ENCODE results near the gene OGFR.

Gene OGFR

DNA sequence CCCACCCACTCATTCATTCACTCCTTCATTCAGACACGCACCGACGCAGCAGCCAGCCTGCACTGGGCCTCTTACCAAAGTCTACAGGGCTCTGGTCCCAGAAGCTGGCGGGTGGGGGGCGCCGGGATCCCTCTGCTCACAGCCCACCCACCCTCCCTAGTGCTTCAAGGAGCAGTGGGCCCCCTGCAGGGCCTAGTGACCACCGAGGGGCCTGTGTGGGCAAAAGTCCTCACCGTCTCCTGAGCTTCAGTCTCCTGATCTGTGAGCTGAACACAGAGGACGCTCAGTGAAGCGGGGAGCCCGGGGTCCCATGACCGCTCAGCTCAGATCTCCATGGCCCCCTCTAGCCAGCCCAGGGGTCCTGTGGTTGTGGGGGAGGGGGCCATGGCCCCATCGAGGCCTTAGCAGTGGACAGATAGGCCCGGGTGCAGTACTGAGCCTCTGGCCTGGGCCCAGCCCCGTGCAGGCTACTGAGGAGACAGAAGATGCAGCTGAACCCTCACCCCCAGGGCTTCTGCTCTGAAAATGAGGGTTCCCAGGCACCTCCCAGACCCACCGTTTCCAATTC, 41.8 kb upstream of the OGFR start:
- Histone ChIP-seq H3K36me3 (ENCODE audit: insufficient read depth, low read length) (no peaks in the 10 kb centered on the region), H3K27ac (ENCODE audit: low read depth, low read length) (no peak overlapping the region), H3K4me1 (ENCODE audit: control insufficient read depth, insufficient read depth, low read length, unreplicated experiment) (no peaks in the 10 kb centered on the region), H3K27me3 (ENCODE audit: insufficient read depth, low read length) (peaks cover 16% of the 10 kb centered on the region), H2AFZ (ENCODE audit: low read length, unreplicated experiment) (no peak overlapping the region), H3K4me3 (ENCODE audit: low read depth, low read length) (no peak overlapping the region), H3K79me2 (ENCODE audit: control insufficient read depth, insufficient read depth, low read length, unreplicated experiment) (no peaks in the 10 kb centered on the region)

DNA sequence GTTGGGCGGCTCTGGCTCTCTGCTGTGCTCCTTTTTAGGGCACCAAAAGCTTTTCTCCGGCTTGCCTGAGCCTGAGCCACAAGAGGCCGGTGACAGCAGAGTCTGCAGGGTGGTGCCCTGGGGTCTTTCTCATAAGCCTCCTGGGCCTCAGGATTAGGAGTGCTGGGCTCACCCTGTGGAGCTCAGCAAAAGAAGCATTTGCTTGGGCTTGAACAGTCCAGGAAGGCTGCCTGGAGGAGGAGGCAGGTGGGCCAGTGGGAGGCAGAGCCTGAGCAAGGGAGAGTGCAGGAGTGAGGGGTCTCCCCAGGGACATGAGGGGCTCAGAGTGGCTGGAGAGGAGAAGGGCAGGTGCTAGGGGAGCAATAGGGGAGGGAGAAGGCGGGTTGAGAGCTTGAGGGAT, 41.2 kb upstream of the OGFR start:
- Histone ChIP-seq H3K27me3 (ENCODE audit: insufficient read depth, low read length) (peaks cover 16% of the 10 kb centered on the region), H3K4me1 (ENCODE audit: control insufficient read depth, insufficient read depth, low read length, unreplicated experiment) (no peaks in the 10 kb centered on the region), H2AFZ (ENCODE audit: low read length, unreplicated experiment) (no peak overlapping the region), H3K36me3 (ENCODE audit: insufficient read depth, low read length) (no peaks in the 10 kb centered on the region), H3K79me2 (ENCODE audit: control insufficient read depth, insufficient read depth, low read length, unreplicated experiment) (no peaks in the 10 kb centered on the region), H3K27ac (ENCODE audit: low read depth, low read length) (no peak overlapping the region), H3K4me3 (ENCODE audit: low read depth, low read length) (no peak overlapping the region)

DNA sequence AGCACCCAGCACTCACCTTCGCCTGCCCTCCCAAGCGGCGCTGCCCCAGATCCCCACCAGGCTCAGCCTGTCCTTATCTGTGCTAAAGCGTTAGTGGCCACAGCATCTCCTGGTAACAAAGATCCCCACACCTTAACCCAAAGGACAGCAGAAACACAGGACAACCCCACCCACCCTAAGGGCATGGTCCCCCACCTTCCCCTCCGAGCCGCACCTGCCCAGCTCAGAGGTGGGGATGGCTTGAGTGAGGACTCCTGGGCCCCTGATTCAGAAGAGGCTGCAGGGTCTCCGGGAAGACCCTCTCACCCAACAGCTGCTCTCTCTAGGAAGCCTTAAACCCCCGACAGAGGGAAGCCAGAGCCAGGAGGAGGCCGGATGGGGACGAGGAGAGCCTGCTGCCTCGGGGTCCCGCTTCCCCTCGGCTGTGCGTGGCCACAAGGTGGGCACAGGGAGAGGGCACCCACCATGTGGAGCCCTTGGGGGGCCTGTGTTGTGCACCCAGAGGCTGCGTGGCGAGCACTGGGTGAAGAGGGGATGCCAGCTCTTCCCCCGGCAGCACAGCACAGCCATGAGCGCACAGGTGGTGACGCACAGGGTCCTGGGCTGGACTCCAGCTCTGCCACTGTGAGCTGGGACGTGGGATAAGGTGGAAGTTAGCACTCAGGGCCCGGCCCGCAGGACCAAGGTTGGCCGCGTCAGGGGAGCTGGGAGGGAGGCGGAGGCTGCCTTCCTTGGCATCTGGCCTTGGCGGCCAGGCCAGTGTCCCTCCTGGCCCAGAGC, 40.3 kb upstream of the OGFR start:
- Histone ChIP-seq H2AFZ (ENCODE audit: low read length, unreplicated experiment) (no peak overlapping the region), H3K27ac (ENCODE audit: low read depth, low read length) (no peak overlapping the region), H3K4me3 (ENCODE audit: low read depth, low read length) (no peak overlapping the region), H3K79me2 (ENCODE audit: control insufficient read depth, insufficient read depth, low read length, unreplicated experiment) (no peaks in the 10 kb centered on the region), H3K27me3 (ENCODE audit: insufficient read depth, low read length) (peaks cover 16% of the 10 kb centered on the region), H3K4me1 (ENCODE audit: control insufficient read depth, insufficient read depth, low read length, unreplicated experiment) (no peaks in the 10 kb centered on the region), H3K36me3 (ENCODE audit: insufficient read depth, low read length) (no peaks in the 10 kb centered on the region)

DNA sequence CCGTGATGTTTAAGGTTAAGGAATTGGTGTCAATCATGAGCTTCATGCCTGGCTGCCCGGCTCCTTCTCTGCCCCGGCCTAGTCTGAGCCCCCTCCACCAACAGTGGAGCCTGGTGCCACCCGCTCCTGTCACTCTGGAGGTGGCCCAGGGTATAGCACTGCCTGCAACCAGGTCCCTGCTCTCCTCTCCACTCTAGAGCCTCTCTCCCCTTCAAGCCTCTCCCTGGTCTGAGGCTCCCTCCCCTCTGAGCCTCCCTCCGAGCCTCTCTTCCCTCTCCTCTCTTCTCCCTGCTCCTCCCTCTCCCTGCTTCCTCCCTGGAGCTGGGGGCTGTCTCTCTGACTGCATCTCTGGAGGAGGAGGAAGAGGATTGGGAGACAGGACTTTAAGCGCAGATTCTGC, 39.6 kb upstream of the OGFR start:
- Histone ChIP-seq H3K36me3 (ENCODE audit: insufficient read depth, low read length) (no peaks in the 10 kb centered on the region), H3K79me2 (ENCODE audit: control insufficient read depth, insufficient read depth, low read length, unreplicated experiment) (no peaks in the 10 kb centered on the region), H3K4me1 (ENCODE audit: control insufficient read depth, insufficient read depth, low read length, unreplicated experiment) (no peaks in the 10 kb centered on the region), H3K27ac (ENCODE audit: low read depth, low read length) (no peak overlapping the region), H3K27me3 (ENCODE audit: insufficient read depth, low read length) (peaks cover 16% of the 10 kb centered on the region), H2AFZ (ENCODE audit: low read length, unreplicated experiment) (no peak overlapping the region), H3K4me3 (ENCODE audit: low read depth, low read length) (no peak overlapping the region)

DNA sequence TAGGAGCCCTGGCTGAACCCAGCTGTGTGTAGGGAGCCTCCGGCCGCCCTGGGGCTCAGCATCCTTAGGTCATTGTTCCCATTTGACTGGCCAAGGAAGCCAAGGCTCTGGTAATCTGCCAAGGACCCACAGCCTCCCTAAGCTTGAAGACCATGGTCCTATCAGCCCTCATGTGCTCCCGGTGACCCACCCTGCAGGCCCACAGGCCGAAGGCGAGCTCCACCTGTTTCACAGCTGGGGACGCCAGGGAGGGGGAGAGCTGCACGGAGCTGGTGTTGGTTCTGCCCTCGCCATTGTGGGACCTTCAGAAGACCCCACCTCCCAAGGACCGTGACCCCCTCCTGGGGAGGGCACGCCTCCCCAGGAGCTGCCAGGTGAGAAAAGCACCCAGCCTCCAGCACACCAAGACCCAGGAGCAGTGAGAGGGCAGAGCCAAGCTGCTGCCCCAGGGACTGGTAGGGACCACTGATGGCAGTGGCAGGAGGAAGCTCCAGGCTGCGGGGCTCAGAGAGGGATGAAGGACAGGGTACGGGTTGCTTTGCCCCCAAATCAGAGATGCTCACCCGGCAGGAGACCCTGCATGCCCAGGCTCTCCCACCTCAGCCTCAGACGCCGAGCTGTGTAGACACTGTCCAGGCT, 39.1 kb upstream of the OGFR start:
- peaks cover 16% of the 10 kb centered on the region for H3K27me3 ChIP-seq (ENCODE audit: insufficient read depth, low read length)
- H3K36me3 ChIP-seq (ENCODE audit: insufficient read depth, low read length): no peaks in the 10 kb centered on the region
- H3K27ac ChIP-seq (ENCODE audit: low read depth, low read length): no peak overlapping the region
- H2AFZ ChIP-seq (ENCODE audit: low read length, unreplicated experiment): no peak overlapping the region
- no peaks in the 10 kb centered on the region for H3K79me2 ChIP-seq (ENCODE audit: control insufficient read depth, insufficient read depth, low read length, unreplicated experiment)
- H3K4me1 ChIP-seq (ENCODE audit: control insufficient read depth, insufficient read depth, low read length, unreplicated experiment): no peaks in the 10 kb centered on the region
- H3K4me3 ChIP-seq (ENCODE audit: low read depth, low read length): no peak overlapping the region

- peaks cover 16% of the 10 kb centered on the region for H3K27me3 ChIP-seq (ENCODE audit: insufficient read depth, low read length)
Observed at GRCh38 chr20:62766071-62766450, 38.6 kb upstream of the OGFR start.

GRCh38 chr20:62766716-62767115, 37.9 kb upstream of the OGFR start:
- Histone ChIP-seq H3K79me2 (ENCODE audit: control insufficient read depth, insufficient read depth, low read length, unreplicated experiment) (no peaks in the 10 kb centered on the region), H3K4me1 (ENCODE audit: control insufficient read depth, insufficient read depth, low read length, unreplicated experiment) (no peaks in the 10 kb centered on the region), H2AFZ (ENCODE audit: low read length, unreplicated experiment) (no peak overlapping the region), H3K4me3 (ENCODE audit: low read depth, low read length) (no peak overlapping the region), H3K27ac (ENCODE audit: low read depth, low read length) (no peak overlapping the region), H3K27me3 (ENCODE audit: insufficient read depth, low read length) (peaks cover 16% of the 10 kb centered on the region), H3K36me3 (ENCODE audit: insufficient read depth, low read length) (no peaks in the 10 kb centered on the region)

More at GRCh38 chr20:62766071-62766450, 38.6 kb upstream of the OGFR start:
- no peak overlapping the region for H3K27ac ChIP-seq (ENCODE audit: low read depth, low read length)
- no peaks in the 10 kb centered on the region for H3K79me2 ChIP-seq (ENCODE audit: control insufficient read depth, insufficient read depth, low read length, unreplicated experiment)
- no peak overlapping the region for H3K4me3 ChIP-seq (ENCODE audit: low read depth, low read length)
- no peaks in the 10 kb centered on the region for H3K36me3 ChIP-seq (ENCODE audit: insufficient read depth, low read length)
- no peak overlapping the region for H2AFZ ChIP-seq (ENCODE audit: low read length, unreplicated experiment)
- H3K4me1 ChIP-seq (ENCODE audit: control insufficient read depth, insufficient read depth, low read length, unreplicated experiment): no peaks in the 10 kb centered on the region

DNA sequence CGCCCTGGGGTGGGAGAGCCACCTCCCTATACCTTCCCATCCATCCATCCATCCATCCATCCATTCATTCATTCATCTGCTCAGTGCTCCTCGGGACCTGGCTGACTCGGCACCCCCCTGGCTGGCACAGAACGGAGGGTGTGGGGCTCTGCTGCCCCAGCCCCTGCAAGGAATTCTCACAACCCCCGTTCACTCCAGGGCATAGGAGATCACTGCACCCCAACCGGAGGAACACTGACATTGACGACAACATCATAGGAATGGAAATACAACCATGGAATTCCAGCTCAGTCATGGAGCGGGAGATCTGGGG, 36.4 kb upstream of the OGFR start:
- H3K79me2 ChIP-seq (ENCODE audit: control insufficient read depth, insufficient read depth, low read length, unreplicated experiment): no peaks in the 10 kb centered on the region
- H3K4me3 ChIP-seq (ENCODE audit: low read depth, low read length): no peak overlapping the region
- H3K27me3 ChIP-seq (ENCODE audit: insufficient read depth, low read length): peaks cover 16% of the 10 kb centered on the region
- no peaks in the 10 kb centered on the region for H3K4me1 ChIP-seq (ENCODE audit: control insufficient read depth, insufficient read depth, low read length, unreplicated experiment)
- H3K27ac ChIP-seq (ENCODE audit: low read depth, low read length): no peak overlapping the region
- no peak overlapping the region for H2AFZ ChIP-seq (ENCODE audit: low read length, unreplicated experiment)
- no peaks in the 10 kb centered on the region for H3K36me3 ChIP-seq (ENCODE audit: insufficient read depth, low read length)

DNA sequence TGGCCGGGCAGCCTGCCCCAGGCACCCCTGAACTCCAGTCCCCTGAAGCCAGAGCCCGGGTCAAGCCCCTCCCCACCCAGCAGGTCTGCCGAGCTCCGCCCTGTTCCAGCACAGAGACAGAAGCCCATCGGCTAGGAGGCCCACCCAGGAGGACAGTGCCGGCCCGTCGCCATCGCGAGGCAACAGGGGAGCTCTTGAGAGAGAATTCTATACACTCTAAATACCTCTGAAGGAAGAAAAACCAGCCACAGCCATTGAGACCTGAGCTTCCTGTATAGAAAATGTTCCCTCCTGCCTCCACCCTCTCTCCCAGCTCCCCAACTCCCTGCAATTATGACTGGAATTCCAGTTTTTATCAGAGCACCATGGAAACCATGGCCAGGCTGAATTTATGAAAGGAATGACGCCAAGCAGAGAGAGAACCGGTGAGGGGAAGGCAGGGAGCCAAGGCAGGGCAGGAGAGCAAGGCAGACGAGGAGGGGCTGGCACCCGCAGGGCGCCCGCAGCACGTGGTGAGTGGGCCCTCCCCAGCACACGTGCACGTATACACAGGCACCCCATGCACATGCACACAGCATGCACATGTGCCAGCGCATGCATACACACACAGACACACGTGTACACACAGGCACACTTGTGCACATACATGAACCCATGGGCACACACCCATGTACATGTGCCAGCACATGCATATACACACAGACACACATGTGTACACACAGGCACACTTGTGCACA, 35.9 kb upstream of the OGFR start:
- Histone ChIP-seq H2AFZ (ENCODE audit: low read length, unreplicated experiment) (no peak overlapping the region), H3K27me3 (ENCODE audit: insufficient read depth, low read length) (peaks cover 16% of the 10 kb centered on the region), H3K4me1 (ENCODE audit: control insufficient read depth, insufficient read depth, low read length, unreplicated experiment) (no peaks in the 10 kb centered on the region), H3K27ac (ENCODE audit: low read depth, low read length) (no peak overlapping the region), H3K79me2 (ENCODE audit: control insufficient read depth, insufficient read depth, low read length, unreplicated experiment) (no peaks in the 10 kb centered on the region), H3K4me3 (ENCODE audit: low read depth, low read length) (no peak overlapping the region), H3K36me3 (ENCODE audit: insufficient read depth, low read length) (no peaks in the 10 kb centered on the region)

DNA sequence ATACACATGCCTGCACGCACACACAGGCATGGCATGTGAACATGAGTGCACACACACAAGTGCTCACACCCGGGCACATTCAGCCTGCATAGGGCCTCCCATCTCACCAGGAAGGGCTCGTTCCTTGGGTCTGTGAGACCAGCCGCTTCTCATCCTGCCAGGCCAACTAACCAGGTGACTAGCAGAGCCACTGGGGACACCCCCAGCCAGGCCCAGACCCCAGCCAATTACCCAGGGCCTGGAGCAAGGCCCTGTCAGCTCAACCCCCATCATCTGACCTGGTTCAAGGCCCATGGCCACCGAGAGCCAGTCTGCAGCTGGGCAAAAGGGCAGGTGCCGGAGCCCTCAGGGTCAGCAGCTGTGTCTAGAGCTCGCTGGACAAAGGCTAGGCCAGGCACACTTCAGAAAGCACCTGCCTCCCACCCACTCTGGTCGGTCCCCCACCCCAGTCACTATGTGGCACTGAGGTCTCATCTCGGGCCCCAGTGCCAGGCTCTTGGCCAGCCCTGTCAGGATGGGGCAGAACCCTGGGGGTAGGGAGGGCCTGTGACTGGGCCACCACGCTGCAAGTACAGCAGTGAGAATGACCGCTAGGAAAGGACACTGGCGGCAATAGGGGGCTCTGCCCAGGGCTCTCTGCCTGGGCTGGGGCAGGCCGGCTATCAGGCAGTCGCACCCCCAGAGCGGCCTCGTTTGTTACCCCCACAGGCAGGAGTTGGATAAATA, 35.1 kb upstream of the OGFR start:
- Histone ChIP-seq H3K27me3 (ENCODE audit: insufficient read depth, low read length) (peaks cover 16% of the 10 kb centered on the region), H3K4me3 (ENCODE audit: low read depth, low read length) (no peak overlapping the region), H3K27ac (ENCODE audit: low read depth, low read length) (no peak overlapping the region), H3K36me3 (ENCODE audit: insufficient read depth, low read length) (no peaks in the 10 kb centered on the region), H2AFZ (ENCODE audit: low read length, unreplicated experiment) (no peak overlapping the region), H3K4me1 (ENCODE audit: control insufficient read depth, insufficient read depth, low read length, unreplicated experiment) (no peaks in the 10 kb centered on the region), H3K79me2 (ENCODE audit: control insufficient read depth, insufficient read depth, low read length, unreplicated experiment) (no peaks in the 10 kb centered on the region)

Data from ACC112 (cell line).